Measurements from ENCODE around the gene IQCE.
"Not testable (repeated sequence)": the region's sequence is repeated elsewhere in the genome, so short reads cannot be mapped to it uniquely, and the experiment has no call there.

The IQCE gene

DNA sequence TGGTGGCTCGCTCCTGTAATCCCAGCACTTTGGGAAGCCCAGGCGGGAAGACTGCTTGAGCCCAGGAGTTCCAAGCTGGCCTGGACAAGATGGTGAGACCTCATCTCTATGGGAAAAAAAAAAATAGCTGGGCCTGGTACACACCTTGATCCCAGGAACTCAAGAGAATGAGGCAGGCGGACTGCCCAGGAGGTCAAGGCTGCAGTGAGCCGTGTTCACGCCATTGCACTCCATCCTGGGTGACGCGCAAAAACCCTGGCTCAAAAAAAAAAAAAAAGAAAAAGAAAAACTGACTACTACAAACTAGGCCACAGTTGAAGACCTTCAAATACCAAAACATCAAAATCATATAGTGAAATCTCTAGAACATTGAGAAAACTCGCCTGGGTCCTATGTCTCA, 7.4 kb upstream of the IQCE start:
- peaks cover 4% of the 10 kb centered on the region for H3K4me1 ChIP-seq (ENCODE audit: control insufficient read depth, low read depth, low read length)
- no peak overlapping the region for H3K4me3 ChIP-seq (ENCODE audit: low read length)
- no peak overlapping the region for H3K27ac ChIP-seq (ENCODE audit: low read length)
- H3K36me3 ChIP-seq (ENCODE audit: control insufficient read depth, low read depth, low read length) = peaks cover 18% of the 10 kb centered on the region
- H3K9ac ChIP-seq (ENCODE audit: low read length) = no peak overlapping the region
- H3K9me3 ChIP-seq (ENCODE audit: control insufficient read depth, low read depth, low read length) = no peaks in the 10 kb centered on the region
- no peaks in the 10 kb centered on the region for H3K27me3 ChIP-seq (ENCODE audit: control insufficient read depth, insufficient read depth, low read length)

- no peak overlapping the region for H3K27ac ChIP-seq (ENCODE audit: low read length)
- H3K27me3 ChIP-seq (ENCODE audit: control insufficient read depth, insufficient read depth, low read length) = no peaks in the 10 kb centered on the region
- no peaks in the 10 kb centered on the region for H3K9me3 ChIP-seq (ENCODE audit: control insufficient read depth, low read depth, low read length)
- no peak overlapping the region for H3K4me3 ChIP-seq (ENCODE audit: low read length)
- peaks cover 4% of the 10 kb centered on the region for H3K4me1 ChIP-seq (ENCODE audit: control insufficient read depth, low read depth, low read length)
- H3K9ac ChIP-seq (ENCODE audit: low read length) = no peak overlapping the region
- peaks cover 13% of the 10 kb centered on the region for H3K36me3 ChIP-seq (ENCODE audit: control insufficient read depth, low read depth, low read length)
Observed at GRCh38 chr7:2553108-2553507, 5.7 kb upstream of the IQCE start.

GRCh38 chr7:2553831-2554581, 4.8 kb upstream of the IQCE start:
- Histone ChIP-seq H3K9ac (ENCODE audit: low read length) (no peak overlapping the region), H3K9me3 (ENCODE audit: control insufficient read depth, low read depth, low read length) (no peaks in the 10 kb centered on the region), H3K4me3 (ENCODE audit: low read length) (peak overlapping the region; percentile 74), H3K4me1 (ENCODE audit: control insufficient read depth, low read depth, low read length) (peaks cover 4% of the 10 kb centered on the region), H3K27me3 (ENCODE audit: control insufficient read depth, insufficient read depth, low read length) (no peaks in the 10 kb centered on the region), H3K27ac (ENCODE audit: low read length) (no peak overlapping the region), H3K36me3 (ENCODE audit: control insufficient read depth, low read depth, low read length) (peaks cover 13% of the 10 kb centered on the region)

DNA sequence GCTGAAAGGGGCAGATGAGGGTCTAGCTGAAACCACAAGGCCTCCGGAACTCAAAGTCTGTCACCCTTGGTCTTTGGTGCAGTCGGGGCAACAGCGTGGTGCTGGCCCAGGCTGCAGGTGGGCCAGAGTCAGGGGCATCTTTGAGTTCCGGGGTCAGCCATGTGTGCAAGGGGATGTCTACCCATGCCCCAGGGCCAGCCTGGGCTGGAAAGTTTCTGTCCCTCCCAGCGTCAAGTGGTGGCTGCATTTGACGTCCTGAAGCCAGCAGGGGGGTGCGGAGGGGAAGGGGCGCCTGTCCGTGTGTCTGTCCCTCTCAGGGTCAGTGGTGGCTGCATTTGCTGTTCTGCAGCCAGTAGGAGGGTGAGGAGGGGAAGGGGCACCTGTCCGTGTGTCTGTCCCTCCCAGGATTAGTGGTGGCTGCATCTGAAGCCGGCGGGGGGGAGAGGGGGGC, 4.1 kb upstream of the IQCE start:
- no peaks in the 10 kb centered on the region for H3K9me3 ChIP-seq (ENCODE audit: control insufficient read depth, low read depth, low read length)
- H3K4me1 ChIP-seq (ENCODE audit: control insufficient read depth, low read depth, low read length) = peaks cover 4% of the 10 kb centered on the region
- peaks cover 10% of the 10 kb centered on the region for H3K36me3 ChIP-seq (ENCODE audit: control insufficient read depth, low read depth, low read length)
- peak overlapping the region; percentile 95 for H3K9ac ChIP-seq (ENCODE audit: low read length)
- no peak overlapping the region for H3K27ac ChIP-seq (ENCODE audit: low read length)
- no peaks in the 10 kb centered on the region for H3K27me3 ChIP-seq (ENCODE audit: control insufficient read depth, insufficient read depth, low read length)
- H3K4me3 ChIP-seq (ENCODE audit: low read length) = peak overlapping the region; percentile 74

DNA sequence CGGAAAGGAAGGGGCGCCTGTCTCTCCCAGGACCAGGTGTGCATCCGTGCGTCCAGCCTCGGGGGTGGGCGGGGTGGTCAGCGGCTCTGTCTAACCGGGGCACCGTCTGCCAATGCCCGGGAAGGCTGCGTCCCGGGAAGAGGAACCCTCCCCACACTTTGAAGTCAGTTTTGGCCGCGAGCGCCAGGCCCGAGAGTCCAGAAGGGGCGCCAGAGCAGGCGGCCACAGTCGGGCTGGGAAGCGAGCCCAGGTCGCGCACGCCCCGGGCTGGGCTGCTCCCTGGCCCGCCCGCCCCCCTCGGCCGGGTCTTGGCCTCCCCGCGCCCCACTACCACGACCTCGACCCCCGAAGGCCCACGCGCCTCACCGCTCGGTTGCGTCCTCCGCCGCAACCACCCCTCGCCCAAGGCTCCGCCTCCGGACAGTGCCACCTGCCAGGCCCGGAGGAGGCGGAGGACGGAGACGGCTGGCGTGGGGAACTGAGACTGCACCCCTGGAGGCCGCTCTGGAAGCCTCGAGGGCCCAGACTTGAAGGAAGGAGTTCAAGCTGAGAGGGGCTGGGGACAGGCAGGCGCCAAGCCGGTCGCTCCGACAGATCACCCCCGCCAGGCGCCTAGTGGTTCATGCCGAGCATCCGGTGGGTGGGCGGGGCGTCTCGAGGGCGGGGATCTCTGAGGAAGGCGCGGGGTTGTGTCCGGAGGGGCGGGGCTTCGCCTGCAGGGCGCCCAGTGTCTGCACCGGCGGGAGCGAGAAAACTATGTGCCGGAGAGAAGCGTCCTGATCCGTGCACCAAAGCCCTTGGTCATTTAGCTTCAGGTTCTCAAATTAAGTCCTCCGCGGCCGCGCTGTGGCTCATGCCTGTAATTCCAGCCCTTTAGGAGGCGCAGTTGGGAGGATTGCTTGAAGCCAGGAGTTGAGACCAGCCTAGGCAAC, 3.4 kb upstream of the IQCE start, which contains the start of gene BRAT1:
TSS of gene BRAT1 (minus strand) at position 404 of the 932 bp plus-strand sequence. CDS start 1,093 bp downstream, outside the sequence.
- Histone ChIP-seq H3K27ac (ENCODE audit: low read length) (peak within 1 kb of the TSS; percentile 95), H3K9me3 (ENCODE audit: control insufficient read depth, low read depth, low read length) (no peaks in the 10 kb centered on the region), H3K36me3 (ENCODE audit: control insufficient read depth, low read depth, low read length) (peaks cover 9% of the 10 kb centered on the region), H3K9ac (ENCODE audit: low read length) (peak within 1 kb of the TSS; percentile 95), H3K4me3 (ENCODE audit: low read length) (peak within 1 kb of the TSS; percentile 74), H3K27me3 (ENCODE audit: control insufficient read depth, insufficient read depth, low read length) (no peaks in the 10 kb centered on the region), H3K4me1 (ENCODE audit: control insufficient read depth, low read depth, low read length) (peaks cover 4% of the 10 kb centered on the region)

- Histone ChIP-seq H3K27me3 (ENCODE audit: control insufficient read depth, insufficient read depth, low read length) (no peaks in the 10 kb centered on the region), H3K9ac (ENCODE audit: low read length) (no peak overlapping the region), H3K27ac (ENCODE audit: low read length) (no peak overlapping the region)
Observed at GRCh38 chr7:2559283-2559950, 638 bp downstream of the IQCE start.

GRCh38 chr7:2563955-2564354, 5.2 kb downstream of the IQCE start:
- H3K4me3 ChIP-seq (ENCODE audit: low read length); H3K4me1 ChIP-seq (ENCODE audit: control insufficient read depth, low read depth, low read length); H3K9me3 ChIP-seq (ENCODE audit: control insufficient read depth, low read depth, low read length); H3K36me3 ChIP-seq (ENCODE audit: control insufficient read depth, low read depth, low read length); H3K27me3 ChIP-seq (ENCODE audit: control insufficient read depth, insufficient read depth, low read length); H3K9ac ChIP-seq (ENCODE audit: low read length); H3K27ac ChIP-seq (ENCODE audit: low read length): not testable (repeated sequence)

More at GRCh38 chr7:2559283-2559950, 638 bp downstream of the IQCE start:
- H3K4me3 ChIP-seq (ENCODE audit: low read length) = peak overlapping the region; percentile 72
- no peaks in the 10 kb centered on the region for H3K9me3 ChIP-seq (ENCODE audit: control insufficient read depth, low read depth, low read length)
- H3K36me3 ChIP-seq (ENCODE audit: control insufficient read depth, low read depth, low read length) = no peaks in the 10 kb centered on the region
- H3K4me1 ChIP-seq (ENCODE audit: control insufficient read depth, low read depth, low read length) = peaks cover 2% of the 10 kb centered on the region

DNA sequence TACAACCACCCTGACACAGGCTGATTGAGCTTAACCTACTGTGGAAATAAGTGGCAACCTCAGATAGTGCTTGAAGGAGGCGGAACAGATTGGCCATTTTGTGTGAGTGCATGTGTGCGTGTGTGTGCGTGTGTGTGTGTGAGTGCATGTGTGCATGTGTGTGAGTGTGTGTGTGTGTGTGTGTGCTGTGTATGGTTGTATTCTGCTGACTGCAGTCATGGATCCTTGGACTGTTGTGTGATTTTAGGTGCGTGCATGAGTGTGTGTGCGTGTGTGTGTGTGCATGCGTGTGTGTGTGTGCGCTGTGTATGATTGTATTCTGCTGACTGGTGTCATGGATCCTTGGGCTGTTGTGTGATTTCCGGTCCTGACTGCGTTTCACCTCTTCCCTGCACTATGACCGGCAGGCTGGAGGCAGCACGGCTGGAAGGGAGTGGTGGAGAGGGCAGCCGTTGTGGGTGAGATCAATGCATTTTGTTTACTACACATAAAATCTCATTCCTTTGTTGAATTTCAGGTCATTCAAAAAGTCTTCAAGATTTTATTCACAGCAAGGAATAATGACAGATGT, 6.3 kb downstream of the IQCE start:
- no peak overlapping the region for H3K27ac ChIP-seq (ENCODE audit: low read length)
- no peak overlapping the region for H3K9ac ChIP-seq (ENCODE audit: low read length)
- no peak overlapping the region for H3K4me3 ChIP-seq (ENCODE audit: low read length)

DNA sequence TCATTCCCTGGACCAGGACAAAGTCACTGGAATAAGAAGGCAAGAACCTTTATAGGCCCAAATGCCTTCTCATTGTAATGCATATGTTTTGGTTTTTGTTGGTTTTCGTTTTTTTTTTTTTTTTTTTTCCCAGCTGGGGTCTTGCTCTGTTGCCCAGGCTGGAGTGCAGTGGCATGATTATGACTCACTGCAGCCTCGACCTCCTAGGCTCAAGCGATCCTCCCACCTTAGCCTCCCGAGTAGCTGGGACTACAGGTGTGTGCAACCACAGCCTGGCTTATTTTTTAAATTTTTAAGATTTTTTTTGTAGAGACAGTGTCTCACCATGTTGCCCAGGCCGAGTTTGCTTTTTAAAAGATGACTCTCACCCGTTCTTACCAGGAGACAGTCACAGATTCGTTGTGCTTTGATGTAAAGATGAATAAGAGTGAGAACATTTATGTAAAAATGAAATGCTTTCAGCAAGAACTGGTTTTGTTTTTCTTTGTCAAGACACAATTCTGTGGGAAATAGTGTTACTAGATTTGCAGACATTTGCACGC, 7.6 kb downstream of the IQCE start:
- no peaks in the 10 kb centered on the region for H3K9me3 ChIP-seq (ENCODE audit: control insufficient read depth, low read depth, low read length)
- no peaks in the 10 kb centered on the region for H3K36me3 ChIP-seq (ENCODE audit: control insufficient read depth, low read depth, low read length)
- H3K27me3 ChIP-seq (ENCODE audit: control insufficient read depth, insufficient read depth, low read length) = no peaks in the 10 kb centered on the region
- no peak overlapping the region for H3K9ac ChIP-seq (ENCODE audit: low read length)
- no peaks in the 10 kb centered on the region for H3K4me1 ChIP-seq (ENCODE audit: control insufficient read depth, low read depth, low read length)
- H3K27ac ChIP-seq (ENCODE audit: low read length) = no peak overlapping the region
- H3K4me3 ChIP-seq (ENCODE audit: low read length) = no peak overlapping the region

More for the DNA sequence above, 6.3 kb downstream of the IQCE start:
- Histone ChIP-seq H3K4me1 (ENCODE audit: control insufficient read depth, low read depth, low read length) (no peaks in the 10 kb centered on the region), H3K9me3 (ENCODE audit: control insufficient read depth, low read depth, low read length) (no peaks in the 10 kb centered on the region), H3K27me3 (ENCODE audit: control insufficient read depth, insufficient read depth, low read length) (no peaks in the 10 kb centered on the region), H3K36me3 (ENCODE audit: control insufficient read depth, low read depth, low read length) (no peaks in the 10 kb centered on the region)

DNA sequence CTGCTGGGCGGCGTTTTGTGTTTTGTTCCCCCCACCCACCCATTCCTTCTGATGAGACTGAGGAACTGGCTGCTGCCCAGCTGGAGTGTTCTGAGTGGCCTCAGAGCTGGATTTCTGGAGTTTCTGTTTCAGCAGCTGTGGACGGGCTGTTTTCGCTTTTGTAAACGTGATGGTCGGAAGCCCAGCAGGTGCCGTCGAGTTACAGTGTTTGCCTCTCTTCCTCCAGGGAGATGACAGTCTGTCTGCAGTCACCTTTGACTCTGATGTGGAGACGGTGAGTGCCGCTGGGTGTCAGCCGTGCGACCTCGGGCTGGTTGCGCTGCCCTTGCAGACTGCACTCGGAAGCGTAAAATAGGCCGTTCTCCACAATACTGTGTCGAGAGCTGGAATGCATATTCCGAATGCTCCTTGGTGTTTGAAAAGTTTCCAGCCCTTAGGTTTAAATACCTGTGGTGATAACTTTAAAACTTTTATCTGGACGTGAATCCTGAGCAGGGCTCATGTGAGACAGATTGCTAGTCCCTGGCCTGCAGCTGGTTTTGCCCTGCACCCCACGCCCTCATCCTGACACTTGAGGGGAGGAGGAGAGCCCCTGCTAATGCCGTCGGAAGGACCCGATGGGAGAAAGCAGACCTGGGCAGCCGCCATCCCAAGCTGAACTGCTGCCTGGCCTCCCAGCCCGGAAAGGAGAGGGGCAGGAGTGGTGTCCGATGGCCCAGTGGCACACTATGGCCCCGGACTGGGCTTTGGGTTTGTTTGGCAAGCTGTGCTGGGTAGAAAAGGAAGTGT, 8.3 kb downstream of the IQCE start:
- Histone ChIP-seq H3K9ac (ENCODE audit: low read length) (no peak overlapping the region), H3K27me3 (ENCODE audit: control insufficient read depth, insufficient read depth, low read length) (no peaks in the 10 kb centered on the region), H3K4me3 (ENCODE audit: low read length) (no peak overlapping the region), H3K4me1 (ENCODE audit: control insufficient read depth, low read depth, low read length) (no peaks in the 10 kb centered on the region), H3K27ac (ENCODE audit: low read length) (no peak overlapping the region), H3K9me3 (ENCODE audit: control insufficient read depth, low read depth, low read length) (no peaks in the 10 kb centered on the region), H3K36me3 (ENCODE audit: control insufficient read depth, low read depth, low read length) (no peaks in the 10 kb centered on the region)

Measured in iPS-18a (cell line).